ENCODE data around the gene WDR77. TPM values are rescaled to one million over a fixed set of nuclear protein-coding genes. Genes with fewer than 3 reads are reported as not detected.

WDR77 gene
- total RNA-seq, 1 donor from 2014 or later: 63.3 TPM

- peak; percentile 28 for ATAC-seq (ENCODE audit: low read depth)
- peaks cover 55% of the 10 kb centered on the region for H3K4me1 Mint-ChIP-seq
- H3K4me3 Mint-ChIP-seq: no peak overlapping the region
- ChIA-PET POLR2A (no interaction called here), CTCF (no interaction called here)
- no peak overlapping the region for H3K27ac Mint-ChIP-seq
- peaks cover 80% of the 10 kb centered on the region for H3K36me3 Mint-ChIP-seq (ENCODE audit: low read depth)
- DNase-seq: no peak
- H3K9me3 Mint-ChIP-seq: no peaks in the 10 kb centered on the region
- intact Hi-C loops (cut with micrococcal nuclease): no loop called here
- H3K27me3 Mint-ChIP-seq: no peaks in the 10 kb centered on the region
- TF ChIP-seq CTCF (IDR thresholded peaks at IDR 0.05): no peak
Measured at GRCh38 chr1:111454859-111455641, 6.0 kb upstream of the WDR77 start.

- H3K4me1 Mint-ChIP-seq: peaks cover 65% of the 10 kb centered on the region
- H3K36me3 Mint-ChIP-seq (ENCODE audit: low read depth): peaks cover 79% of the 10 kb centered on the region
- intact Hi-C loops (cut with micrococcal nuclease): no loop called here
- ATAC-seq (ENCODE audit: low read depth) (no peak), DNase-seq (no peak)
- H3K9me3 Mint-ChIP-seq: no peaks in the 10 kb centered on the region
- POLR2A ChIA-PET: interaction anchor here (0.7 to 0.8 kb wide), 3 partner anchors 9 to 234 kb away, joined by 3 read pairs; no protein-coding TSS in a partner anchor
- CTCF ChIA-PET: interaction anchor here (1.0 to 1.9 kb wide), 3 partner anchors 18 to 316 kb away, joined by 4 to 6 read pairs (median 6); no protein-coding TSS in a partner anchor
- no peaks in the 10 kb centered on the region for H3K27me3 Mint-ChIP-seq
- no peak overlapping the region for H3K27ac Mint-ChIP-seq
- H3K4me3 Mint-ChIP-seq: no peak overlapping the region
- no peak for TF ChIP-seq CTCF (IDR thresholded peaks at IDR 0.05)
Measured at GRCh38 chr1:111453706-111454105, 4.7 kb upstream of the WDR77 start.

GRCh38 chr1:111452581-111452980 lies 3.5 kb upstream of the WDR77 start:
- no peaks in the 10 kb centered on the region for H3K27me3 Mint-ChIP-seq
- no peaks in the 10 kb centered on the region for H3K9me3 Mint-ChIP-seq
- peaks cover 74% of the 10 kb centered on the region for H3K4me1 Mint-ChIP-seq
- no peak overlapping the region for H3K4me3 Mint-ChIP-seq
- intact Hi-C loops (cut with micrococcal nuclease): no loop called here
- no peak for ATAC-seq (ENCODE audit: low read depth)
- no peak overlapping the region for H3K27ac Mint-ChIP-seq
- no peak for TF ChIP-seq CTCF (IDR thresholded peaks at IDR 0.05)
- H3K36me3 Mint-ChIP-seq (ENCODE audit: low read depth): peaks cover 74% of the 10 kb centered on the region
- ChIA-PET CTCF (interaction anchor here (1.0 to 1.9 kb wide), 3 partner anchors 19 to 317 kb away, joined by 4 to 6 read pairs (median 6); no protein-coding TSS in a partner anchor), POLR2A (interaction anchor here (5.5 kb wide), 1 partner anchor 55 kb away, joined by 38 read pairs; no protein-coding TSS in a partner anchor)
- DNase-seq: no peak

- peak overlapping the region; percentile 98 for H3K27ac Mint-ChIP-seq
Measured at GRCh38 chr1:111450185-111450584, 1.1 kb upstream of the WDR77 start.

More at GRCh38 chr1:111450185-111450584, 1.1 kb upstream of the WDR77 start:
- no peaks in the 10 kb centered on the region for H3K27me3 Mint-ChIP-seq
- ChIA-PET CTCF (no interaction called here), POLR2A (interaction anchor here (2.8 to 5.5 kb wide), 2 partner anchors 21 to 57 kb away, joined by 19 to 38 read pairs; no protein-coding TSS in a partner anchor)
- no peaks in the 10 kb centered on the region for H3K9me3 Mint-ChIP-seq
- H3K36me3 Mint-ChIP-seq (ENCODE audit: low read depth): peaks cover 72% of the 10 kb centered on the region
- peak overlapping the region; percentile 100 for H3K4me3 Mint-ChIP-seq
- DNase-seq (no peak), ATAC-seq (ENCODE audit: low read depth) (no peak)
- no peak for TF ChIP-seq CTCF (IDR thresholded peaks at IDR 0.05)
- intact Hi-C loops (cut with micrococcal nuclease): no loop called here
- peaks cover 77% of the 10 kb centered on the region for H3K4me1 Mint-ChIP-seq
